Astrocyte of the cerebellum (primary cell): ENCODE results near the gene DENND4A.

ENCODE experiments used
- DNase-seq: peaks from one replicate; pipeline ENCODE4 v3.0.0-alpha.2; 2011; ENCODE audit warnings: low read depth
- H3K4me3 ChIP-seq: 2 replicates; pipeline ENCODE4 v1.5.1; 2011; ENCODE audit warnings: mild to moderate bottlenecking, low read depth, low read length, moderate library complexity
- in situ Hi-C: cut with HindIII; loops from 2 replicates; pipeline ENCODE4 v1.10.0; 2017; ENCODE audit warnings: low sequenced_read_pairs
- TF ChIP-seq, protein P1 (sequence below): IDR thresholded peaks from 2 replicates; pipeline ENCODE4 v1.5.1; 2012; ENCODE audit warnings: low read length, low read depth, moderate library complexity, mild to moderate bottlenecking; ENCODE audit errors: missing control alignments

The DENND4A gene

DNA sequence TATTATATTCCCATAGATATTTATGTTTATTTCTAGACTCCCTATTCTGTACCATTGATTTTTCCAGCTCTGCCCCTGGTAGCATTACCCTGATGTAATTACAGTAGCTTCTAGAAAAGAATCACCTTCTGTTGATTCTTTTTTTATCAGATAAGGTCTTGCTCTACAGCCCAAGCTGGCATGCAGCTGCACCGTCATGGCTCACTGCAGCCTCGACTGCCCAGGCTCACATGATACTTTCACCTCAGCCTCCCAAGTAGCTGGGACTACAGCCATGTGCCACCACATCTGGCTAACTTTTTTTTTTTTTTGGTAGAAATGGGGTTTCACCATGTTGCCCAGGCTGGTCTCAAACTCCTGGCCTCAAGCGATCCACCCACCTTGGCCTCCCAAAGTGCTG, 128.6 kb downstream of the DENND4A start:
- TF ChIP-seq, protein P1, sequence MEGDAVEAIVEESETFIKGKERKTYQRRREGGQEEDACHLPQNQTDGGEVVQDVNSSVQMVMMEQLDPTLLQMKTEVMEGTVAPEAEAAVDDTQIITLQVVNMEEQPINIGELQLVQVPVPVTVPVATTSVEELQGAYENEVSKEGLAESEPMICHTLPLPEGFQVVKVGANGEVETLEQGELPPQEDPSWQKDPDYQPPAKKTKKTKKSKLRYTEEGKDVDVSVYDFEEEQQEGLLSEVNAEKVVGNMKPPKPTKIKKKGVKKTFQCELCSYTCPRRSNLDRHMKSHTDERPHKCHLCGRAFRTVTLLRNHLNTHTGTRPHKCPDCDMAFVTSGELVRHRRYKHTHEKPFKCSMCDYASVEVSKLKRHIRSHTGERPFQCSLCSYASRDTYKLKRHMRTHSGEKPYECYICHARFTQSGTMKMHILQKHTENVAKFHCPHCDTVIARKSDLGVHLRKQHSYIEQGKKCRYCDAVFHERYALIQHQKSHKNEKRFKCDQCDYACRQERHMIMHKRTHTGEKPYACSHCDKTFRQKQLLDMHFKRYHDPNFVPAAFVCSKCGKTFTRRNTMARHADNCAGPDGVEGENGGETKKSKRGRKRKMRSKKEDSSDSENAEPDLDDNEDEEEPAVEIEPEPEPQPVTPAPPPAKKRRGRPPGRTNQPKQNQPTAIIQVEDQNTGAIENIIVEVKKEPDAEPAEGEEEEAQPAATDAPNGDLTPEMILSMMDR, result no peak
- H3K4me3 ChIP-seq, result no peak overlapping the region
- in situ Hi-C loops, result no loop called here
- no peak for DNase-seq

DNA sequence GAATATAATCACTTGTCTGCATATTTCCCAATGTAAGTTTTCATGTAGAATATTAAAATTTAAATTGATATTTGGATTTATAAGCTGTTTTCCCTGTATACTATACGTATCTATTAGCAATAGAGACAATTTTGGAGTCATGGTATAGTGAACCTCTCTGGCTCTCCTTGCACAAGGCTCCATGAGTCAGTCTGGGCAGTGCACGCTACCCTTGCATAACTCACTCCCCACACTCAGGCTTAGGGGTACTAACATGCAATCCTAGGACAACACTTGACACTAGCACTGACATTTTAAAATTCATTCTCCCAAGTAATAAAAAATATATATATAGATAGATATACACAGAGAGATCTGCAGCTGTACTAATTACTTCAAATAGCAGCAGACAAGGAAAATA, 131.2 kb downstream of the DENND4A start:
- in situ Hi-C loops, result no loop called here
- no peak for DNase-seq
- TF ChIP-seq, protein P1, result no peak
- no peak overlapping the region for H3K4me3 ChIP-seq

DNA sequence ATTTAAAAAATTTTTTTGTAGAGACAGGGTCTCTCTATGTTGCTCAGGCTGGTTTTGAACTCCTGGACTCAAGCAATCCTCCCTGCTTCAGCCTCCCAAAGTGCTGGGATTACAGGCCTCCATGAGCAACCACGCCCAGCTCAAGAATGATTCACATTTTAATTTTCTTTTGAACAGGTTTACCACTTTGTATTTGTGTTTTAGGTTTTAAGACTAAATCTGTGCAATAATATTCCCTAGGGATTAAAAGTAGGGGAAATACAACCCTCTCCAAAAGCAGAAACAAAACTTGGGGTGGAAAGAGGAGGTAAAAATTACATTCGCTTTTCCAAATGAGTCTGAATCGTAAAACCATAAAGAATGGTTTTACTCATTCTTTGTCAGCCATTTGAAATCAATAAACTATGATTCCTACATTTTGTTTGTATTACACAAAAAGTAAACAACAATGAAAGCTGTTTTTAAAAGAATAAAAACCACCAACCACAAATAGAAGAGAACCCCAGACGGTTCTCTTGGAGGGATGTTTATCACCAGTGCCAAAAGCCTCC, 132.5 kb downstream of the DENND4A start:
- in situ Hi-C loops, result no loop called here
- no peak for DNase-seq
- H3K4me3 ChIP-seq, result no peak overlapping the region
- TF ChIP-seq, protein P1, result no peak

DNA sequence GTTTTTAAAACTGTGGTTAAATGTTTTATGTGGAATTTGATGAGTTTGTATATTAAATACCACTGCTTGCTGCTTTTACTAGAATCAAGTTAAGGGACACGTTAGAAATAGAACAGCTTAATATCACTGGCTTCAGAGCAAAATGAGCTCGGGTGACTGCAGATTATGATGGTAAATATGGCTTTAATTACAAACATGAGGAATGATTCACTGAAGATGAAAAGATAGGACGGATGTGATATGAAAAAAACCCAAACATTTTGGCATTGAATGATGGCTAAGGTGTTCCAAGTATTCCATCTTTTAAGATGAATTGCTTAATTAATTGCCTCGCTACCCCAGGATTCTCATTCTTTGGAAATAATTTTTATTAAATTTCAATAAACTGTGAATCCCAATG, 136.6 kb downstream of the DENND4A start:
- no peak overlapping the region for H3K4me3 ChIP-seq
- DNase-seq, result no peak
- in situ Hi-C loops, result no loop called here
- TF ChIP-seq, protein P1, result no peak

DNA sequence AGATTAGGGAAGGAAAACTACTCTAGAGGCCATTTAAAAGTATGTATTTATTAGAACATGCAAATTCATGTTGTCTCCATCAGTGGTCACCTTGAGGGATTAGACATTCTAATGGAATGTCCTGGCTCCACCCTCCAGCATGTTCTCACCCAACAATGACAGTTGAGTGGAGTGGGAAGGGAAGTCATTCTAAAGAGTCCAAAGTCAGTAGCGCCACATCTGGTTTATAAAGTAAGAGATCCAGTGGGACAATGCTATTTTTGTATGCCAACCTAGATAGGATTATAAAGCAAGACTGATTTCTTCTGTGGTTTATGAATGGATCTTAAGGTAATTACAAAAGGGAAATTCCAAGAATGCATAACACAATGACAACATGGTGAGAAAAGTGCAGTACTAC, 137.1 kb downstream of the DENND4A start:
- peak; percentile 55 for DNase-seq
- in situ Hi-C loops, result no loop called here
- TF ChIP-seq, protein P1, result no peak
- H3K4me3 ChIP-seq, result no peak overlapping the region

DNA sequence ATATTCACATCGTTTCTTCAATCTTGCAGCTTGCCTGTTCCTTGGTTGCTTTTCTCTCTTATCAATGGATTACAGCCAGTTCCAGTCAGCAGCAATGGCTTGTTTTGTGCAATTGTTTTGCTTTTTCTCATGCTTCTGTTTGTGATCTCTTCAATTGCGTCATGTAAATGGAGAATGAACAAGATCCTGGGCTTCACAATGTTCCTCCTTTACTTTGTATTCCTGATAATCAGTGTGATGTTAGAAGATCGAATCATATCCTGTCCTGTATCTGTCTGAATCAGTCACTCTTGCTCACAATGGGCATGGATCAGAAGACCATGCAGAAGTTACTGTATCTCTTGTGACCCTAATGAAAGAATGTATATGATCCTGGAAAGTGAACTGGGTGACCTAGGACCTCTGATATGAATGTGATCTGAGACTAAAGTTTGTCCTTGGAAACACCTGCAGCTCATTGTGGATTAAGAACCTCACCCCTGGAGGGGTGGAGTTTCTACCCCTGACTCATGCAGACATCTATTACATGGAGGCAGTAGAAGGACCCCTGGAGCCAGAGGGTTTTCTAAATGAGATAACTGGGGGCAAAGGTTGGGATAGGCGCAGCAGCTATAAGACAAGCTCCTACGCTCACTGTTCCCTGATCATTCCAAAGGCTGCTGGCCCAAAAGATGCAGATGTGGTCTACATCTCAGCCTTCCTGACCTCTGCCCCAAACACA, 138.1 kb downstream of the DENND4A start:
- TF ChIP-seq, protein P1, result no peak
- in situ Hi-C loops, result no loop called here
- DNase-seq, result no peak
- H3K4me3 ChIP-seq, result no peak overlapping the region
